GM12878 (cell line): ENCODE results near the gene CLEC14A. TPM values are rescaled to one million over a fixed set of nuclear protein-coding genes. Genes with fewer than 3 reads are reported as not detected.

Experiments used
- ATAC-seq: fragments of 200-7000 bp; cut with Tn5 transposase; 3 replicates; pipeline ENCODE4 v1.9.1; 2020; ENCODE audit warnings: mild to moderate bottlenecking, moderate library complexity
- Bru-seq: library from RNA; stranded (reverse); fragments of 400-500 nt; gene quantifications from one replicate; lab custom pipeline; 2021; lab: Mats Ljungman, UMichigan
- BruChase-seq, 2 experiments: library from RNA; stranded (reverse); fragments of 400-500 nt; gene quantifications; one replicate each; lab custom pipeline; 2021; lab: Mats Ljungman, UMichigan
- BruUV-seq: library from RNA; stranded (reverse); fragments of 400-500 nt; replicated peaks from 2 replicates; lab custom pipeline; 2021; lab: Mats Ljungman, UMichigan
- CTCF ChIA-PET: fragments of 300-600 bp; sonication (Branson Sonifier 250); formaldehyde crosslinking; extraction: SDS; loops from one replicate; lab custom pipeline; 2021; ENCODE audit warnings: inconsistent platforms; lab: Yijun Ruan, JAX
- POLR2A ChIA-PET: fragments of 350-600 bp; formaldehyde crosslinking; extraction: SDS; loops from one replicate; lab custom pipeline; 2021; ENCODE audit warnings: inconsistent platforms; lab: Charles Lee
- RAD21 ChIA-PET: fragments of 300-600 bp; sonication (Branson Sonifier 250); formaldehyde crosslinking; loops from one replicate; lab custom pipeline; 2023; ENCODE audit warnings: antibody characterized with exemption; ENCODE audit not compliant: unreplicated experiment; lab: Charles Lee
- SMC1A ChIA-PET: fragments of 300-600 bp; sonication (Branson Sonifier 250); formaldehyde crosslinking; loops from one replicate; lab custom pipeline; 2023; ENCODE audit not compliant: unreplicated experiment, uncharacterized antibody; lab: Charles Lee
- DNase-seq: peaks from one replicate; pipeline ENCODE4 v3.0.0-alpha.2; 2011; ENCODE audit warnings: low read depth, low spot score
- FAIRE-seq: peaks from 3 replicates; lab custom pipeline; 2011; peaks lifted over from hg19 to GRCh38; lab: Jason Lieb, UNC
- H2AFZ ChIP-seq: 2 replicates; pipeline ENCODE4 v1.6.0; 2011; ENCODE audit warnings: low read depth, low read length, control low read depth; ENCODE audit not compliant: control insufficient read depth
- H3K27ac ChIP-seq: 2 replicates; pipeline ENCODE4 v1.5.1; 2011; ENCODE audit warnings: control low read depth; ENCODE audit not compliant: control insufficient read depth, insufficient read depth
- H3K27me3 ChIP-seq, 2 experiments: replicated peaks in 1 of 2; 2 replicates each; pipeline versions ENCODE4 v1.6.0 to v1.6.1; 2011; ENCODE audit warnings: low read length in 1 of 2; ENCODE audit not compliant: control insufficient read depth in 2 of 2, insufficient read depth in 2 of 2
- H3K36me3 ChIP-seq, 2 experiments: 2 replicates each; pipeline ENCODE4 v1.5.1; 2011; ENCODE audit warnings: low read length in 1 of 2; ENCODE audit not compliant: control insufficient read depth in 2 of 2, insufficient read depth in 2 of 2
- H3K4me1 ChIP-seq: 2 replicates; pipeline ENCODE4 v1.6.1; 2011; ENCODE audit warnings: mild to moderate bottlenecking, low read length, moderate library complexity, mixed read lengths; ENCODE audit not compliant: control insufficient read depth, insufficient read depth
- H3K4me2 ChIP-seq: 2 replicates; pipeline ENCODE4 v1.6.0; 2011; ENCODE audit warnings: control low read depth; ENCODE audit not compliant: control insufficient read depth, insufficient read depth
- H3K4me3 ChIP-seq: fragments of 200-600 bp; sonication (generic); 2 replicates; pipeline ENCODE4 v1.5.1; 2016
- H3K79me2 ChIP-seq: 2 replicates; pipeline ENCODE4 v1.6.0; 2011; ENCODE audit warnings: low read length; ENCODE audit not compliant: control insufficient read depth, insufficient read depth
- H3K9ac ChIP-seq: 2 replicates; pipeline ENCODE4 v1.8.0; 2011; ENCODE audit warnings: low read length, control low read depth, mixed read lengths; ENCODE audit not compliant: control insufficient read depth, insufficient read depth
- H3K9me3 ChIP-seq: replicated peaks from 3 replicates; pipeline ENCODE4 v1.5.1; 2011; ENCODE audit warnings: mild to moderate bottlenecking, low read length; ENCODE audit not compliant: control insufficient read depth, insufficient read depth
- H4K20me1 ChIP-seq: 2 replicates; pipeline ENCODE4 v1.6.0; 2011; ENCODE audit not compliant: control insufficient read depth, insufficient read depth
- ATF2 ChIP-seq: IDR thresholded peaks from 2 replicates; pipeline ENCODE4 v1.6.1; 2012; ENCODE audit warnings: low read length, inconsistent platforms
- BHLHE40 ChIP-seq, 2 experiments: fragments of 450-650 bp in 1 of 2; IDR thresholded peaks; 2 replicates each; pipeline ENCODE4 v1.6.1; 2011 to 2017; ENCODE audit warnings: low read depth in 2 of 2, borderline replicate concordance in 1 of 2, improper control_type of control experiment in 1 of 2, low read length in 1 of 2, mild to moderate bottlenecking in 1 of 2
- BRCA1 ChIP-seq: IDR thresholded peaks from 2 replicates; pipeline ENCODE4 v1.6.1; 2011; ENCODE audit warnings: low read depth, low read length, improper control_type of control experiment
- CREB1 ChIP-seq: IDR thresholded peaks from 2 replicates; pipeline ENCODE4 v1.6.1; 2012; ENCODE audit warnings: low read depth, mild to moderate bottlenecking, inconsistent platforms
- DPF2 ChIP-seq: fragments of 450-650 bp; IDR thresholded peaks from 2 replicates; pipeline ENCODE4 v1.6.1; 2017; ENCODE audit warnings: mild to moderate bottlenecking
- EP300 ChIP-seq, 2 experiments: fragments of 150-350 bp in 1 of 2; IDR thresholded peaks; 2 replicates each; pipeline ENCODE4 v1.6.1; 2011 to 2012; ENCODE audit warnings: low read depth in 2 of 2, low read length in 2 of 2, borderline replicate concordance in 1 of 2, improper control_type of control experiment in 1 of 2, inconsistent platforms in 1 of 2; ENCODE audit not compliant: control insufficient read depth in 1 of 2
- HDGF ChIP-seq: fragments of 450-650 bp; IDR thresholded peaks from 2 replicates; pipeline ENCODE4 v1.6.1; 2016; ENCODE audit warnings: antibody characterized with exemption
- IRF4 ChIP-seq: IDR thresholded peaks from 2 replicates; pipeline ENCODE4 v1.6.1; 2011; ENCODE audit warnings: low read depth, low read length
- LARP7 ChIP-seq: fragments of 450-650 bp; IDR thresholded peaks from 2 replicates; pipeline ENCODE4 v1.6.1; 2017; ENCODE audit warnings: mild to moderate bottlenecking
- MEF2A ChIP-seq: IDR thresholded peaks from 2 replicates; pipeline ENCODE4 v1.6.1; 2011; ENCODE audit warnings: low read depth, mild to moderate bottlenecking, low read length, moderate library complexity; ENCODE audit not compliant: insufficient read depth
- PML ChIP-seq: IDR thresholded peaks from 2 replicates; pipeline ENCODE4 v1.6.1; 2012; ENCODE audit warnings: low read length, inconsistent platforms
- POLR2AphosphoS2 ChIP-seq: IDR thresholded peaks from 2 replicates; pipeline ENCODE4 v1.6.1; 2011; ENCODE audit warnings: low read depth, mild to moderate bottlenecking, low read length, improper control_type of control experiment, moderate library complexity
- SMARCA5 ChIP-seq: fragments of 450-650 bp; IDR thresholded peaks from 2 replicates; pipeline ENCODE4 v1.6.1; 2017; ENCODE audit warnings: mild to moderate bottlenecking
- SUZ12 ChIP-seq: fragments of 200-600 bp; sonication (generic); IDR thresholded peaks from one replicate; pipeline ENCODE4 v1.6.1; 2018; ENCODE audit warnings: antibody characterized with exemption, mild to moderate bottlenecking; ENCODE audit not compliant: unreplicated experiment
- USF1 ChIP-seq: IDR thresholded peaks from 2 replicates; pipeline ENCODE4 v1.6.1; 2011; ENCODE audit warnings: borderline replicate concordance, low read depth, mild to moderate bottlenecking, moderate library complexity, mixed read lengths, low read length; ENCODE audit not compliant: insufficient read depth; ENCODE audit errors: extremely low read length
- WGBS: methylation state at CpG from one replicate; pipeline ENCODE4 v1.1.6; 2016; ENCODE audit warnings: low lambda C conversion rate; ENCODE audit not compliant: insufficient replicate concordance, insufficient coverage; ENCODE audit errors: missing lambda C conversion rate; 5-methylcytosine and 5-hydroxymethylcytosine counted together
- in situ Hi-C: fragments of 300-500 bp; cut with MboI; formaldehyde crosslinking; loops from 9 replicates; pipeline ENCODE4 v1.14.3; 2018; ENCODE audit warnings: mixed read lengths
- intact Hi-C: fragments of 100-400 bp; cut with micrococcal nuclease; formaldehyde crosslinking; loops from one replicate; pipeline ENCODE4 v1.14.2; 2022; ENCODE audit not compliant: unreplicated experiment
- long read RNA-seq, 2 experiments: library from polyadenylated mRNA; unstranded; transcript quantifications; one replicate each; pipeline ENCODE4 v2.0.0, GENCODE V29; 2019 to 2020
- polyA minus RNA-seq, 3 experiments: library from RNA; depleted of rRNA, polyadenylated mRNA; stranded (reverse); fragments of >200 nt; gene quantifications; 2 replicates each; pipeline ENCODE4 v1.2.3, GENCODE V29; 2011
- polyA plus RNA-seq, 11 experiments: library from polyadenylated mRNA; depleted of rRNA in 4 of 11; unstranded in 6 of 11; stranded (reverse) in 5 of 11; fragments of >200 nt; fragmentation: Nextera tagmentation in 4 of 11; fragmentation: Illumina TruSeq in 1 of 11; extraction: Ambion mirVana in 4 of 11; extraction: Trizol in 1 of 11; gene quantifications; 1 replicate in 1 of 11; 2 replicates in 10 of 11; pipeline versions ENCODE4 v1.2.1 to v1.2.3, GENCODE V29; 2011 to 2016; ENCODE audit warnings: inconsistent platforms in 2 of 11, missing spikeins in 2 of 11, low read depth in 1 of 11
- total RNA-seq, 4 experiments: library from RNA; depleted of rRNA in 3 of 4; stranded (reverse); fragments of >200 nt in 3 of 4; fragmentation: Illumina TruSeq in 1 of 4; extraction: Trizol in 1 of 4; gene quantifications; 2 replicates each; pipeline versions ENCODE4 v1.2.1 to v1.2.3, GENCODE V29; 2013 to 2021

Gene CLEC14A
- not detected in 2 replicates for total RNA-seq (2013; cell fraction: nucleolus; rRNA removed)
- not detected in 2 replicates for total RNA-seq (2014; rRNA removed)
- not detected in 2 replicates for total RNA-seq (2014; rRNA removed; fragmentation: Illumina TruSeq; extraction: Trizol)
- total RNA-seq (2021): 0.11 TPM in 1 of 2 replicates, not detected in the other
- polyA plus RNA-seq (2011; ENCODE audit: low read depth): not detected
- polyA plus RNA-seq (2011; rRNA removed): not detected in 2 replicates
- not detected in 2 replicates for polyA plus RNA-seq (2011; cell fraction: cytosol; rRNA removed)
- polyA plus RNA-seq (2011; cell fraction: nucleus; rRNA removed): not detected in 2 replicates
- not detected in 2 replicates for polyA plus RNA-seq (2012)
- polyA plus RNA-seq (2014; fragmentation: Illumina TruSeq; extraction: Trizol): not detected in 2 replicates
- not detected for polyA plus RNA-seq (2014; fragmentation: Nextera tagmentation; extraction: Ambion mirVana)
- polyA plus RNA-seq (2014; rRNA removed): not detected in 2 replicates
- not detected for polyA plus RNA-seq (2016; fragmentation: Nextera tagmentation; extraction: Ambion mirVana)
- not detected in 2 replicates for polyA minus RNA-seq (2011; rRNA and poly(A)+ RNA removed)
- polyA minus RNA-seq (2011; cell fraction: cytosol; rRNA and poly(A)+ RNA removed): not detected in 2 replicates
- polyA minus RNA-seq (2011; cell fraction: nucleus; rRNA and poly(A)+ RNA removed): not detected in 2 replicates
- Bru-seq, nascent RNA: not detected
- BruChase-seq, experiment 1, labeled RNA remaining after a 6-hour chase: not detected
- BruChase-seq, experiment 2, labeled RNA remaining after a 2-hour chase: not detected
- long read RNA-seq, experiment 1: 0 reads
- long read RNA-seq, experiment 2: 0 reads

DNA sequence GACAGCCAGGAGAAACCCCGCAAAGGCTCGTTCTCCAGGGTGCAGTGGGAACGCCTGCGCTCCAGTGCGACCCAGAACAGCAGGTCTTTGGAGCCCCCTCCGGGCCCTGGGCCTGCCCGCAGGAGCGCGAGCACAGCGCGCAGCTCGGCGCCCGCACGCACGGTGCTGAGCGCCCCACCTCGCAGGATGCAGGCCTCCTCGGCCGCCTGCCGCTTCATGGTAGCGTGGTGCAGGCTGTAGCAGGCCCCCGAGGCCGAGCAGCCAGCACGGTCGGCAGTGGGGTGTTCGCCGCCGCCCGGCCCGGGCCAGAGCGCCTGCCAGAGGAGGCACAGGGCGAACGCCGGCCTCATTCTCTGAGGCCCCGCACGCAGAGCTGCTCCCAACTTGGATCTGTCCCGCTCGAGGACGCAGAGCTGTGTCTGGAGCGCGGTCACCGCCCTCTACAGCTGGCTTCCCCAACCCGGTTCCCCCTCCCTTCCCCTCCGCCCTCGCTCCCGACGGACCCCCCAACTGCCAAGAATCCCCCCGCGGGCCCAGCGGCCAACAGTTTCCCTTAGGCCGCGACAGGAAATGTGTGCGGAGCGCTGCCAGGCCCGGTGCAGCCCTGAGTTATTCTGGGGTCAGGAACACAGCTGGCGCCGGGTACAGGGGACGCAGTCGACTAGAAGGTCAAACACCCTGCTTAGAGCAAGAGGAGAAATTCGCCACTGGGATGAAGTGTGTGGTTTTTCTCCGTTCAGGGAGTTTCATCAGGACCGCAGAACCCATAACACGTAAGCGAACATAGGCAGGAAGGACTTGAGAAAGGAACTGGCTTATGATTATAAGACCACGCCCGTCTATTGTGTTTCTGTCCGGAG lies at the start of gene CLEC14A:
Gene CLEC14A, minus strand, starts transcription at position 421 of the 860 bp plus-strand sequence. Its CDS starts 71 bp downstream, at position 350.
- no peaks in the 10 kb centered on the region for H3K4me1 ChIP-seq
- ChIA-PET SMC1A (no interaction called here), RAD21 (no interaction called here)
- FAIRE-seq: no peak
- 61% methylated on average over 56 of the region's 68 CpGs for WGBS
- H3K27me3 ChIP-seq: no peaks in the 10 kb centered on the region
- H3K9ac ChIP-seq: no peak within 1 kb of the TSS
- H3K36me3 ChIP-seq: no peaks in the 10 kb centered on the region
- TF ChIP-seq SMARCA5 (no peak), IRF4 (no peak), POLR2AphosphoS2 (no peak), HDGF (no peak), EP300 (IDR thresholded peaks at IDR 0.05; ENCODE audit: borderline replicate concordance in 1 of 2, control insufficient read depth in 1 of 2, low read depth in 2 of 2, low read length in 2 of 2) (no peak), CREB1 (no peak), SUZ12 (no peak), ATF2 (no peak), BHLHE40 (IDR thresholded peaks at IDR 0.05; ENCODE audit: borderline replicate concordance in 1 of 2, low read depth in 2 of 2, low read length in 1 of 2) (no peak), DPF2 (no peak), LARP7 (no peak), PML (no peak), MEF2A (no peak), USF1 (no peak), BRCA1 (no peak)
- TF ChIP-seq, all 136 proteins: peak for 0
- DNase-seq: no peak
- no peak within 1 kb of the TSS for H3K4me2 ChIP-seq
- no peaks in the 10 kb centered on the region for H4K20me1 ChIP-seq
- intact Hi-C loops: no loop called here
- POLR2A ChIA-PET: no interaction called here
- no peak within 1 kb of the TSS for H3K4me3 ChIP-seq
- H2AFZ ChIP-seq: no peak within 1 kb of the TSS
- CTCF ChIA-PET: no interaction called here
- ATAC-seq: no peak
- in situ Hi-C loops: no loop called here
- BruUV-seq: no TSS peak
- no peaks in the 10 kb centered on the region for H3K79me2 ChIP-seq
- H3K9me3 ChIP-seq: no peaks in the 10 kb centered on the region; the same call in 2 of the 3 replicates
- H3K27ac ChIP-seq: no peak within 1 kb of the TSS
